H1 (cell line): Measurements from ENCODE around the gene TBC1D2B. TPM values are rescaled to one million over a fixed set of nuclear protein-coding genes. Genes with fewer than 3 reads are reported as not detected.
A peak's percentile ranks its signal among the peaks of the same experiment; 100 is the strongest.

Source experiments
- CTCF ChIA-PET: fragments of 300-600 bp; sonication (Branson Sonifier 250); formaldehyde crosslinking; loops from one replicate; lab custom pipeline; 2021; ENCODE audit not compliant: partially characterized antibody; lab: Charles Lee
- POLR2A ChIA-PET: fragments of 300-600 bp; sonication (Branson Sonifier 250); formaldehyde crosslinking; loops from one replicate; lab custom pipeline; 2021; ENCODE audit warnings: inconsistent platforms; ENCODE audit not compliant: partially characterized antibody; lab: Charles Lee
- DNase-seq, 2 experiments: peaks; one replicate each; pipeline versions ENCODE4 v3.0.0 to v3.0.0-alpha.2; 2010 to 2022; ENCODE audit warnings: low spot score in 2 of 2, low read depth in 1 of 2, mixed read lengths in 1 of 2
- FAIRE-seq: peaks from 2 replicates; lab custom pipeline; 2011; peaks lifted over from hg19 to GRCh38; lab: Jason Lieb, UNC
- H2AFZ ChIP-seq: 2 replicates; pipeline ENCODE4 v1.8.1; 2012; ENCODE audit warnings: low read length, inconsistent platforms
- H2AK5ac ChIP-seq: 2 replicates; pipeline ENCODE4 v1.6.1; 2013; ENCODE audit warnings: low read depth, low read length
- H2BK120ac ChIP-seq: replicated peaks from 2 replicates; pipeline ENCODE3; 2013; ENCODE audit warnings: low read depth, low read length, inconsistent platforms
- H2BK12ac ChIP-seq: 2 replicates; pipeline ENCODE4 v1.6.1; 2013; ENCODE audit warnings: low read depth, low read length
- H2BK15ac ChIP-seq: 2 replicates; pipeline ENCODE4 v1.6.1; 2013; ENCODE audit warnings: low read length
- H2BK20ac ChIP-seq: 2 replicates; pipeline ENCODE4 v1.6.1; 2013; ENCODE audit warnings: low read length
- H2BK5ac ChIP-seq: 2 replicates; pipeline ENCODE4 v1.6.1; 2013; ENCODE audit warnings: low read depth, low read length
- H3K14ac ChIP-seq: 2 replicates; pipeline ENCODE4 v1.6.1; 2013; ENCODE audit warnings: inconsistent platforms; ENCODE audit not compliant: insufficient read length
- H3K18ac ChIP-seq: 2 replicates; pipeline ENCODE4 v1.6.1; 2013; ENCODE audit warnings: low read length; ENCODE audit errors: extremely low read depth
- H3K23ac ChIP-seq: 2 replicates; pipeline ENCODE4 v1.6.1; 2013; ENCODE audit warnings: inconsistent platforms; ENCODE audit not compliant: insufficient read length
- H3K23me2 ChIP-seq: 2 replicates; pipeline ENCODE4 v1.6.1; 2013; ENCODE audit warnings: low read depth, low read length
- H3K27ac ChIP-seq: 2 replicates; pipeline ENCODE4 v1.6.1; 2011; ENCODE audit warnings: low read depth, low read length, inconsistent platforms
- H3K27me3 ChIP-seq, 4 experiments: replicated peaks in 1 of 4; 1 replicate in 1 of 4; 2 replicates in 3 of 4; pipeline versions ENCODE4 v1.6.1 to v1.8.1; 2011 to 2013; ENCODE audit warnings: low read length in 3 of 4, mild to moderate bottlenecking in 3 of 4, inconsistent platforms in 2 of 4, mixed read lengths in 2 of 4, moderate library complexity in 1 of 4; ENCODE audit not compliant: control insufficient read depth in 3 of 4, insufficient read depth in 3 of 4; ENCODE audit errors: extremely low read depth in 1 of 4
- H3K36me3 ChIP-seq, 4 experiments: 2 replicates each; pipeline versions ENCODE4 v1.6.1 to v1.8.1; 2011 to 2013; ENCODE audit warnings: mild to moderate bottlenecking in 4 of 4, low read length in 3 of 4, moderate library complexity in 2 of 4, control low read depth in 1 of 4, inconsistent platforms in 1 of 4; ENCODE audit not compliant: insufficient read depth in 4 of 4, control insufficient read depth in 2 of 4
- H3K4ac ChIP-seq: replicated peaks from 2 replicates; pipeline ENCODE3; 2013; ENCODE audit warnings: low read length, low read depth, mixed read lengths, inconsistent platforms; ENCODE audit not compliant: insufficient read length
- H3K4me1 ChIP-seq, 4 experiments: replicated peaks in 1 of 4; 1 replicate in 1 of 4; 2 replicates in 3 of 4; pipeline versions ENCODE4 v1.6.1 to v1.8.1; 2011 to 2013; ENCODE audit warnings: low read length in 3 of 4, inconsistent platforms in 2 of 4, mixed read lengths in 1 of 4; ENCODE audit not compliant: insufficient read depth in 4 of 4, control insufficient read depth in 3 of 4
- H3K4me2 ChIP-seq, 2 experiments: 2 replicates each; pipeline versions ENCODE4 v1.6.1 to v1.8.1; 2011 to 2013; ENCODE audit warnings: low read depth in 2 of 2, low read length in 2 of 2, control low read depth in 1 of 2, inconsistent platforms in 1 of 2, mild to moderate bottlenecking in 1 of 2; ENCODE audit not compliant: insufficient read depth in 1 of 2
- H3K4me3 ChIP-seq, 4 experiments: fragments of 200-600, 300-600 bp in 1 of 4; sonication (generic), shearing (Covaris generic), sonication (Bioruptor Twin) in 1 of 4; 2 replicates each; pipeline versions ENCODE4 v1.5.1 to v1.8.1; 2011 to 2016; ENCODE audit warnings: low read length in 4 of 4, low read depth in 3 of 4, control low read depth in 2 of 4, inconsistent platforms in 2 of 4, mild to moderate bottlenecking in 2 of 4, mixed read lengths in 1 of 4, moderate library complexity in 1 of 4; ENCODE audit not compliant: insufficient read depth in 2 of 4; ENCODE audit errors: extremely low read depth in 1 of 4
- H3K56ac ChIP-seq: replicated peaks from 2 replicates; pipeline ENCODE3; 2013; ENCODE audit warnings: low read depth, mild to moderate bottlenecking, mixed read lengths, low read length, inconsistent platforms; ENCODE audit not compliant: insufficient read length
- H3K79me1 ChIP-seq: 2 replicates; pipeline ENCODE4 v1.6.1; 2013; ENCODE audit warnings: low read depth, low read length, control low read depth
- H3K79me2 ChIP-seq, 2 experiments: 2 replicates each; pipeline versions ENCODE4 v1.6.1 to v1.8.1; 2012 to 2013; ENCODE audit warnings: low read length in 2 of 2, mild to moderate bottlenecking in 2 of 2, inconsistent platforms in 1 of 2; ENCODE audit not compliant: insufficient read depth in 2 of 2, control insufficient read depth in 1 of 2
- H3K9ac ChIP-seq, 4 experiments: replicated peaks in 1 of 4; 1 replicate in 1 of 4; 2 replicates in 3 of 4; pipeline versions ENCODE4 v1.6.1 to v1.8.1; 2011 to 2013; ENCODE audit warnings: low read depth in 3 of 4, low read length in 3 of 4, control low read depth in 2 of 4, mild to moderate bottlenecking in 2 of 4, moderate library complexity in 2 of 4, inconsistent platforms in 1 of 4; ENCODE audit errors: extremely low read depth in 1 of 4
- H3K9me3 ChIP-seq, 2 experiments: 2 replicates each; pipeline versions ENCODE4 v1.6.1 to v1.8.1; 2012 to 2013; ENCODE audit warnings: mild to moderate bottlenecking in 2 of 2, moderate library complexity in 2 of 2, control low read depth in 1 of 2, inconsistent platforms in 1 of 2, low read depth in 1 of 2, low read length in 1 of 2, mixed read lengths in 1 of 2; ENCODE audit not compliant: insufficient read depth in 2 of 2
- H4K20me1 ChIP-seq, 2 experiments: replicated peaks in 1 of 2; 2 replicates each; pipeline versions ENCODE3 to v1.8.1; 2011 to 2013; ENCODE audit warnings: inconsistent platforms in 2 of 2, low read length in 2 of 2, mild to moderate bottlenecking in 1 of 2; ENCODE audit not compliant: insufficient read depth in 2 of 2, control insufficient read depth in 1 of 2
- H4K5ac ChIP-seq: 2 replicates; pipeline ENCODE4 v1.6.1; 2013; ENCODE audit warnings: low read length, low read depth, mixed read lengths, inconsistent platforms; ENCODE audit not compliant: insufficient read length
- H4K8ac ChIP-seq: 2 replicates; pipeline ENCODE4 v1.8.0; 2013; ENCODE audit warnings: mild to moderate bottlenecking, moderate library complexity, low read length, inconsistent platforms; ENCODE audit not compliant: insufficient read depth; ENCODE audit errors: extremely low read depth
- H4K91ac ChIP-seq: replicated peaks from 2 replicates; pipeline ENCODE3; 2013; ENCODE audit warnings: low read length, mixed read lengths, inconsistent platforms; ENCODE audit not compliant: insufficient read length
- BCL11A ChIP-seq, 2 experiments: IDR thresholded peaks; one replicate each; pipeline ENCODE4 v1.6.1; 2011; ENCODE audit warnings: low read depth in 2 of 2, low read length in 2 of 2, mild to moderate bottlenecking in 2 of 2
- BRCA1 ChIP-seq: IDR thresholded peaks from 2 replicates; pipeline ENCODE4 v1.6.1; 2012; ENCODE audit warnings: low read depth, low read length, improper control_type of control experiment
- HDAC2 ChIP-seq, 2 experiments: fragments of 300-600 bp in 1 of 2; sonication (generic) in 1 of 2; IDR thresholded peaks; 2 replicates each; pipeline ENCODE4 v1.6.1; 2011 to 2012; ENCODE audit warnings: low read depth in 2 of 2, low read length in 2 of 2, mild to moderate bottlenecking in 2 of 2, moderate library complexity in 2 of 2, borderline replicate concordance in 1 of 2, inconsistent platforms in 1 of 2
- RBBP5 ChIP-seq: IDR thresholded peaks from 2 replicates; pipeline ENCODE4 v1.7.1; 2012; ENCODE audit warnings: low read depth, mild to moderate bottlenecking, inconsistent platforms, low read length, moderate library complexity, borderline replicate concordance
- RXRA ChIP-seq: IDR thresholded peaks from 2 replicates; pipeline ENCODE4 v1.6.1; 2011; ENCODE audit warnings: low read depth, mild to moderate bottlenecking, low read length, moderate library complexity; ENCODE audit not compliant: insufficient read depth
- SAP30 ChIP-seq: fragments of 300-600 bp; sonication (generic); IDR thresholded peaks from 2 replicates; pipeline ENCODE4 v1.7.1; 2012; ENCODE audit warnings: low read length, moderate library complexity, mild to moderate bottlenecking, inconsistent platforms; ENCODE audit not compliant: insufficient read depth, insufficient replicate concordance
- SIN3A ChIP-seq, 2 experiments: IDR thresholded peaks in 1 of 2; conservative IDR thresholded peaks in 1 of 2; 2 replicates each; pipeline ENCODE4 v1.6.1; 2011 to 2012; ENCODE audit warnings: low read length in 2 of 2, improper control_type of control experiment in 1 of 2, low read depth in 1 of 2, mild to moderate bottlenecking in 1 of 2
- SP2 ChIP-seq: IDR thresholded peaks from 2 replicates; pipeline ENCODE4 v1.6.1; 2012; ENCODE audit warnings: mild to moderate bottlenecking, low read length, inconsistent platforms
- SRF ChIP-seq: IDR thresholded peaks from 2 replicates; pipeline ENCODE4 v1.6.1; 2011; ENCODE audit warnings: mild to moderate bottlenecking, low read depth, low read length, moderate library complexity
- TBP ChIP-seq: IDR thresholded peaks from 2 replicates; pipeline ENCODE4 v1.6.1; 2011; ENCODE audit warnings: low read depth, low read length, improper control_type of control experiment
- TEAD4 ChIP-seq: IDR thresholded peaks from 2 replicates; pipeline ENCODE4 v1.6.1; 2012; ENCODE audit warnings: low read depth, low read length, inconsistent platforms, mixed read lengths
- whole genome bisulfite sequencing, 2 experiments: shearing (Covaris generic) in 1 of 2; methylation state at CpG; one replicate each; pipeline versions ENCODE4 v1.1.6 to v1.1.7; 2013 to 2015; ENCODE audit warnings: low lambda C conversion rate in 2 of 2, mixed read lengths in 2 of 2, inconsistent platforms in 1 of 2, low coverage in 1 of 2, missing lambda C conversion rate in 1 of 2; ENCODE audit not compliant: insufficient replicate concordance in 2 of 2, insufficient coverage in 1 of 2, insufficient read length in 1 of 2; ENCODE audit errors: extremely low coverage in 1 of 2, missing lambda C conversion rate in 1 of 2; 5-methylcytosine and 5-hydroxymethylcytosine counted together
- polyA plus RNA-seq, 7 experiments: library from polyadenylated mRNA; depleted of rRNA in 3 of 7; stranded (reverse) in 5 of 7; unstranded in 2 of 7; fragments of >200 nt in 5 of 7; fragments of 200-250 nt in 2 of 7; gene quantifications; 1 replicate in 5 of 7; 2 replicates in 1 of 7; 4 replicates in 1 of 7; pipeline versions ENCODE4 v1.2.1 to v1.2.3, GENCODE V29; 2011 to 2013; ENCODE audit warnings: missing spikeins in 2 of 7, mixed read lengths in 2 of 7
- total RNA-seq: library from RNA; stranded (reverse); fragmentation: NEBNext Ultra II Directional; extraction: Animal tissue kit (Norgen Biotek cat#: 25700); gene quantifications from 2 replicates; pipeline ENCODE4 v1.2.1, GENCODE V29; 2021

The TBC1D2B gene
- total and polyA plus RNA-seq, 2 of the 8 experiments (the other 6 are each of a cell fraction or from before 2014, with no cell fraction given), result 11.9 to 19.5 TPM

DNA sequence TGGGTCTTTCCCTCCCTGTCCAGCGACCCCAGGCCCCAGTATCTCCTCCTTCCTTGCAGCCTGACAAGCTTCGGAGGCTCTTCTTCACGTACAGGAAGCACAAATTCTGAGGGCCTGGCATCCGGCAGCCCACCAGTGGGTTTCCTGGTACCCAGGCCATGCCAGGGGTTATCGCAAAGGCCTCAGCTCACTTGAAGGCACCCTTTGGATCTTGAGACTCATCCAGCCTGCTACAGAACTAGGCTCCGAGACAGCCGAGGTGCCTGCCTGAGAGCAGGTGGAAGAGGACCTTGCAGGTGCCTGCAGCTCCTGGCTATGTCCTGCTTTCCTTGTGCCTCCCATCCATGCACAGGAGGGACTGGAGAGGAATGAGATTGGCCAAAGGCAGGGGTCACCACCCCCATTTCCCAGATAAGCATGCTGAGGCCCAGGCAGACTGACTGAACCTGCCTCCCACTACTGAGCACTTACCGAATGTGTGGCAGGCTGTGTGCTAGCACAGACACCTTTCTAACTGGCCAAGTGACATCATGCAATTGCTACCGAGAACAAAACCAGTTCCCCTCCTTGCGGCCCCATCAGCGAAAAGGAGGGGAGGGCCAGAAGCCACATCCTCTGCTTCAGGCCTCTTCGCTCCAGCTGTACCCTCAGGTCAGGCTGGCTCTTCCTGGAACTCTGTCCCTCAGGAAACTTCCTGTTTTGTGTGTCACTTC, 26.1 kb upstream of the TBC1D2B start:
- H2AFZ ChIP-seq, result no peak overlapping the region
- no peak overlapping the region for H2BK15ac ChIP-seq
- H3K36me3 ChIP-seq, result peaks cover 0 to 6% (median 1%) of the 10 kb centered on the region in 4 experiments; a peak in 3 of 8 replicates
- H3K4me1 ChIP-seq, result no peaks in the 10 kb centered on the region
- no peak overlapping the region for H2BK5ac ChIP-seq
- no peak overlapping the region for H3K4ac ChIP-seq
- peak overlapping the region; percentile 14 for H3K56ac ChIP-seq
- no peak overlapping the region for H2BK120ac ChIP-seq
- WGBS, 2 experiments, result 90% methylated on average over 12 of the region's 12 CpGs; no CpG with 5 or more reads in 1 of the 2 experiments
- DNase-seq, result no peak
- H4K8ac ChIP-seq, result no peak overlapping the region
- H3K23ac ChIP-seq, result no peak overlapping the region
- H3K9me3 ChIP-seq, result no peaks in the 10 kb centered on the region
- H3K9ac ChIP-seq, result no peak overlapping the region
- CTCF ChIA-PET, result interaction anchor here (0.8 to 16.8 kb wide), 7 partner anchors 8 to 145 kb away, joined by 3 to 226 read pairs (median 3); no protein-coding TSS in a partner anchor
- H3K23me2 ChIP-seq, result no peaks in the 10 kb centered on the region
- H2BK20ac ChIP-seq, result no peak overlapping the region
- no peak overlapping the region for H2AK5ac ChIP-seq
- no peak overlapping the region for H2BK12ac ChIP-seq
- no peak overlapping the region for H4K91ac ChIP-seq
- no peak for FAIRE-seq
- H3K4me2 ChIP-seq, result no peak overlapping the region
- no peak overlapping the region for H3K27ac ChIP-seq
- no peaks in the 10 kb centered on the region for H3K79me1 ChIP-seq
- H3K18ac ChIP-seq, result no peak overlapping the region
- no peaks in the 10 kb centered on the region for H3K79me2 ChIP-seq
- no peak overlapping the region for H4K5ac ChIP-seq
- H3K4me3 ChIP-seq, result no peak overlapping the region
- no peaks in the 10 kb centered on the region for H4K20me1 ChIP-seq
- POLR2A ChIA-PET, result no interaction called here
- H3K14ac ChIP-seq, result no peak overlapping the region
- H3K27me3 ChIP-seq, result no peaks in the 10 kb centered on the region
- no peak for TF ChIP-seq RXRA
- no peak for TF ChIP-seq TBP
- TF ChIP-seq RBBP5, result no peak
- no peak for TF ChIP-seq SRF
- no peak for TF ChIP-seq SP2
- TF ChIP-seq SIN3A (conservative IDR thresholded peaks at IDR 0.05 in 1 of 2, IDR thresholded peaks at IDR 0.05 in 1 of 2; ENCODE audit: low read depth in 1 of 2, low read length in 2 of 2), result no peak
- no peak for TF ChIP-seq HDAC2 (IDR thresholded peaks at IDR 0.05; ENCODE audit: borderline replicate concordance in 1 of 2, low read depth in 2 of 2, low read length in 2 of 2)
- no peak for TF ChIP-seq BCL11A (IDR thresholded peaks at IDR 0.05; ENCODE audit: low read depth in 2 of 2, low read length in 2 of 2)
- TF ChIP-seq BRCA1, result no peak
- TF ChIP-seq SAP30, result no peak
- no peak for TF ChIP-seq TEAD4
